Stimulated activated CD8-positive, alpha-beta memory T cell treated with anti-CD3 and anti-CD28 coated beads, Interleukin-12 subunit alpha, Interleukin-12 subunit beta, amount 100 ng/mL, for 4 hours (primary cell): ENCODE results near the gene CROCC2.

Experiments
- DNase-seq: peaks from one replicate; pipeline ENCODE4 v3.0.0-alpha.2; 2020; ENCODE audit warnings: low read depth

The CROCC2 gene

DNA sequence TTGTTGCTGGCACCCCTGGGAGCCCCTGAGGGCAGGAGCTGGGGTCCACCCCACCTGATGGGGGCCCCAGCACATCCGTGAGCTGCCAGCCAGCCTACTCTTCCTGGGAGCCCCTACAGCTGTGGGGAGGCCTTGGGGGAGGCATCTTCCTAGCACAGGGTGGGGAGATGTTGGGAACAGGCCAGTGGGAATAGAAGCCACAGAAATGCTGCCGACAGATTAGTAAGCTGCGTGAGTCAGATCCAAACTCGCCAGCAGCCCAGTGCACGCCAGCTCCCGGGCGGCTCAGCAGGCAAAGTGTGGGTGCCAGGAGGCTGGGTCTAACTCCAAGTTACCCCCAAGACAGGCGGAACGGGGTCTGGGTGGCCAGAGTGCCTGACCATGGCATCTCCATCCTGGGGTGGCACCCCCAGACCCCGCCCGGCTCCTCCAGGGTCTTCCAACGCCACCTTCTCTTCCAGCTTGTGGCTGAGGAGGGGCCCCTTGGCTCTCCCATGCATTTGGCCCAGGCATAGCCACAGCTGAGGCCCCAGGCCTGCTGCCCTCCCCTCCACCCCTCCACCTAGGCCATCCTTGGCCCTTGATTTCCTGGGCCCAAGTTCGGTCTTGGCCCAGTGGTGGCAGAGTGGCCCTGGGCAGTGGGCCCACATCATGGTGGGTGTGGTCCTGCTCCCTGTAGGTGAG is 15.3 kb downstream of the CROCC2 start:
- no peak for DNase-seq

DNA sequence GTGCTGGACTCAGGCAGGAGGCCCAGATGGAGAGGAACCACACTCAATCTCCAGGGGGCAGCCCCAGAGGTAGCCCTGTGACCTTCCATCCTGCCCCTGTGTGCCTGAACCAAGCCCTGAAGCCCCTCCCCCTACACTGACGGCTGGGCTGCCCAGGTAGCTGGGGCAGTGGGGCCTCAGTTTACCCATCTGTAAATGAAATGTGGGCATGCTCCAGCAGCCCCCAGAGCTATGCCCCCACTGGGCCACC is 15.8 kb downstream of the CROCC2 start:
- no peak for DNase-seq

- DNase-seq, result no peak
Observed at GRCh38 chr2:240922245-240922981, 16.3 kb downstream of the CROCC2 start.

- no peak for DNase-seq
Observed at GRCh38 chr2:240922982-240923537, 16.9 kb downstream of the CROCC2 start.

- no peak for DNase-seq
Observed at GRCh38 chr2:240925191-240925567, 19.0 kb downstream of the CROCC2 start.

- DNase-seq, result no peak
Observed at GRCh38 chr2:240925568-240926515, 19.7 kb downstream of the CROCC2 start.

- DNase-seq, result no peak
Observed at GRCh38 chr2:240926516-240927389, 20.6 kb downstream of the CROCC2 start.

DNA sequence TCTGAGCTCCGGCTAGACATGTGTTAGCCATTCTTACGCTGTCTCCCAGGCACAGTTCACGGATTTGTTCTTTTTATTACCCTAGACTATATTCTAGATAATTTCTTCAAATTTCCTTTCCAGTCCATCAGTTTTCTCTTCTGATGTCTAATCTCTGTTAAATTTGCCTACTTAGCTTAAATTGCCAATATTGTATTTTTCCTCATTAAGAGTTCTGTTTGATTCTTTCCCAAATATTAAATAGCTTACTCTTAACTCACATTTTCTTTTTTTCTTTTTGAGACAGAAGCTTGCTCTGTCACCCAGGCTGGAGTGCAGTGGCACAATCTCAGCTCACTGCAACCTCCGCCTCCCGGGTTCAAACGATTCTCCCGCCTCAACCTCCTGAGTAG is 21.2 kb downstream of the CROCC2 start:
- DNase-seq, result no peak

DNA sequence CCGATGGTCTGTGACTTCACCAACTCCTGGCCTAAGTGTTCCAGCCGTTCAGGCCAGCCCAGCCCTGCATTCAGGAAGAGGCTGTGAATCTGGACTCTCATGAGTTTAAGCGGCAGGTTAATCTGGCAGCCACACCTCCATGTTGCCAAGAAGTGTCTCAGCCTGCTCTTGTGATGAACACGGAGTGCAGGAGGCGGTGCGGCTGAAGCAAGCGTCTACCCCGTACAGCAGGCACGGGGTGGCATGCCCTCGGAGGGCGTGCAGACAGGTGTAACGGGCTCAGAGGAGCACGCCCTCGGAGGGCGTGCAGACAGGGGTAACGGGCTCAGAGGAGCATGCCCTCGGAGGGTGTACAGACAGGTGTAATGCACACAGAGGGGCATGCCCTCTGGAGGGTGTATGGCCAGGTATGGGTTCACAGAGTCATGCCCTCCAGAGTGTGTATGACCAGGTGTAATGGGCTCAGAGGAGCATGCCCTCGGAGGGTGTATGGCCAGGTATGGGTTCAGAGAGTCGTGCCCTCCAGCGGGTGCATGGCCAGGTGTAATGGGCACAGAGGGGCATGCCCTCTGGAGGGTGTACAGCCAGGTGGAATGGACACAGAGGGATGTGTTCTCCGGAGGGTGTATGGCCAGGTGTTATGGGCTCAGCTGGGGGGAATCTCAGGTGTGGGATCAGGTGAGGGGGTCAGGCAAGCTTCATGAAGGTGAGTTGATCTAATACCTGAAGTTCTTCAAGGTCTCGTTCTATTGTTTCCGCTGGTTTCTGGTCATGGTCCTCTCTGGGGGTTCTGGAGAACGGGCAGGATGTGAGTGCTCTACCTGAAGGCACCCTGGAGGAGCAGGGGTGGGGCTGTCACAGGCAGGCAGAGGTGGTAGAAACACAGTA is 22.6 kb downstream of the CROCC2 start:
- no peak for DNase-seq

DNA sequence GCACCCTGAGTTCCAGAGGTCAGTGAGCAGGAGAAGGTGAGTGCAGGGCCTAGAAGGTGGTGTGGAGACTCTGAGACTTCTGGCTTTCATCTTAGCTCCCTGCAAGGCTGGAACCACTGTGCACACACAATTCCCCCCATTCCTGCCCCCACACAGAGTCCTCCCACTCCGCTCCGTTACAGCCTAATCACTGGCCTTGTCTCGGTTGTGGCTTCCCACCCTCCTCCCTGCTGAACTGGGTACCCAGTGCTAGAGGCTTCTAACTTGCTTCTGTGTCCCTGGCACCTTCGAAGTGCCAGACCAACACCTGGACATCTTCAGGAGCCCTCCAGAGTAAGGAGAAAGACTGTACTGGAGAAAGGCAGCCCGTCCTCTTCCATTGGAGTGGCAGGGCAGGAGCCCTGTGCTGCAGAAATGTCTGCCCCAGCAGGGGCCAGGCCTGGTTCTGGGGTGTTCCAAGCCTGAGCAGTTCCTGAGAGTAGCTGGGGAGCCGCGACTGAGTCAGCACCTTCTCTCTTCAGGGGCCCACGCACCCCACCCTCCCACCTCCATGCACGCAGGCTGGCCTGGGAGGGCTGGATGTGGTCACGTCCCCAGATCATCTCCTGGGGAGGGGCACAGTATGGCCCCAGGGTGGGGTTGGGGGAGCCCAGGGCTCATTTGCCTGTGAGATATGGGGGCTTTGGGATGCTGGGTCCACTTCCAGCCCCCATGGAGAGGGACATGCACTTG is 23.4 kb downstream of the CROCC2 start:
- no peak for DNase-seq

DNA sequence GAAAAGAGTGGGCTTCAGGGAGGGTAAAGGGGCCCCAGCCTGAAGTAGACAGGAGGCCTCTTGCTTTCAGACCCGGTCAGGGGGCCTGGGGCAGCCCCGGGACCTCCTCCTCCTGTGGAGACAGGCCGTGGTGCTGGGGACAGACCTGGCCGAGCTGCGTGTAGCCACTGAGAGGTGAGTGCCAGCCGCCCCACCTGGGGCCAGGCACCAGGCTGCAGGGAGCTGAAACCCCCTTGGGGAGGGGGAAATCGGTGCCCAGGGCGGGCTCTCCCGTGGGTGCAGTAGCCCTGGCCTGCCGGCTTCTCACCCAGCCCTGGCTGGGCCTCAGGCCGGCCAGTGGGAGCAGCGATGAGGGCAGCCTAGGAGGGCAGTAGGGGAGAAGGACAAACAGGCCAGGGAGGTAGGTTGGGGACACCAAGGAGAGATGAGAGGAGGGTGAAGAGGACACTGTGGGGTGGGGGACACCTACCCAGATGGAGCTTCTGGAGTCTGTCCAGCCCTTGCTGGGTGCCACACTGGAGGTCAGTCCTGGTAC is 24.0 kb downstream of the CROCC2 start:
- DNase-seq, result no peak

GRCh38 chr2:240930631-240931318 is 24.6 kb downstream of the CROCC2 start:
- no peak for DNase-seq

- DNase-seq, result no peak
Observed at GRCh38 chr2:240931319-240931949, 25.3 kb downstream of the CROCC2 start.

GRCh38 chr2:240932001-240932723 is 26.0 kb downstream of the CROCC2 start:
- no peak for DNase-seq

DNA sequence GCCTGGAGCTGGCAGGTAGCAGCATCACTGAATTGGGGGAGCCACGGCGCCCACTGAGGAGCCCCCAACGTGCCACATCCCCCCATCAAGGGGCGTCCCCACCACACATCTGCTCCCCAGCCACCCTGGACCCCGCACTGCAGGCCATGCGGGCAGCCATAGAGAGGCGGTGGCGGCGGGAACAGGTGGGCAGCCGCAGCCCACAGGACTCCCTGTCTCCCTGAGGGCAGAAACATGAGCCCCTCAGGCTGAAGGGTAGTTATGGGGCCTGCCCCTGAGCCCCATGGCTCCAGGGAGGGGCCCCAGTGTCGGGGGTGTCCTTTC is 26.6 kb downstream of the CROCC2 start:
- DNase-seq, result no peak

GRCh38 chr2:240933048-240933965 is 27.2 kb downstream of the CROCC2 start:
- DNase-seq, result no peak
